ENCODE results near the gene CPED1.

Gene CPED1

GRCh38 chr7:121083790-121084251 is 95.3 kb downstream of the CPED1 start:
- TF ChIP-seq, protein P1, sequence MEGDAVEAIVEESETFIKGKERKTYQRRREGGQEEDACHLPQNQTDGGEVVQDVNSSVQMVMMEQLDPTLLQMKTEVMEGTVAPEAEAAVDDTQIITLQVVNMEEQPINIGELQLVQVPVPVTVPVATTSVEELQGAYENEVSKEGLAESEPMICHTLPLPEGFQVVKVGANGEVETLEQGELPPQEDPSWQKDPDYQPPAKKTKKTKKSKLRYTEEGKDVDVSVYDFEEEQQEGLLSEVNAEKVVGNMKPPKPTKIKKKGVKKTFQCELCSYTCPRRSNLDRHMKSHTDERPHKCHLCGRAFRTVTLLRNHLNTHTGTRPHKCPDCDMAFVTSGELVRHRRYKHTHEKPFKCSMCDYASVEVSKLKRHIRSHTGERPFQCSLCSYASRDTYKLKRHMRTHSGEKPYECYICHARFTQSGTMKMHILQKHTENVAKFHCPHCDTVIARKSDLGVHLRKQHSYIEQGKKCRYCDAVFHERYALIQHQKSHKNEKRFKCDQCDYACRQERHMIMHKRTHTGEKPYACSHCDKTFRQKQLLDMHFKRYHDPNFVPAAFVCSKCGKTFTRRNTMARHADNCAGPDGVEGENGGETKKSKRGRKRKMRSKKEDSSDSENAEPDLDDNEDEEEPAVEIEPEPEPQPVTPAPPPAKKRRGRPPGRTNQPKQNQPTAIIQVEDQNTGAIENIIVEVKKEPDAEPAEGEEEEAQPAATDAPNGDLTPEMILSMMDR (IDR thresholded peaks at IDR 0.05; ENCODE audit: insufficient read depth, low read length, missing control alignments): no peak
- POLR2A ChIA-PET: interaction anchor here (0.7 to 4.4 kb wide), 4 partner anchors 12 to 313 kb away, joined by 3 to 41 read pairs (median 6); partner anchors contain the start of genes CPED1, FAM3C and ING3
- CTCF ChIA-PET: interaction anchor here (0.6 to 10.6 kb wide), 13 partner anchors 8 to 292 kb away, joined by 3 to 219 read pairs (median 4); partner anchors contain the start of gene CPED1
- no peak overlapping the region for H3K4me3 ChIP-seq (ENCODE audit: low read depth, low read length)
- no peak for DNase-seq (ENCODE audit: low read depth, low spot score)

- ChIA-PET POLR2A (interaction anchor here (1.4 to 4.4 kb wide), 3 partner anchors 11 to 133 kb away, joined by 3 to 41 read pairs (median 8); partner anchors contain the start of genes CPED1 and ING3), CTCF (interaction anchor here (0.6 to 10.6 kb wide), 7 partner anchors 7 to 292 kb away, joined by 3 to 219 read pairs (median 3); partner anchors contain the start of gene CPED1)
- DNase-seq (ENCODE audit: low read depth, low spot score): no peak
- no peak overlapping the region for H3K4me3 ChIP-seq (ENCODE audit: low read depth, low read length)
- TF ChIP-seq, protein P1 (IDR thresholded peaks at IDR 0.05; ENCODE audit: insufficient read depth, low read length, missing control alignments): no peak
Observed at GRCh38 chr7:121084256-121084655, 95.7 kb downstream of the CPED1 start.

GRCh38 chr7:121084748-121085336 is 96.3 kb downstream of the CPED1 start:
- peak overlapping the region; percentile 20 for H3K4me3 ChIP-seq (ENCODE audit: low read depth, low read length)
- CTCF ChIA-PET: interaction anchor here (0.6 to 10.6 kb wide), 5 partner anchors 22 to 293 kb away, joined by 3 to 219 read pairs (median 3); partner anchors contain the start of gene CPED1
- peak; percentile 87 for DNase-seq (ENCODE audit: low read depth, low spot score)
- TF ChIP-seq, protein P1 (IDR thresholded peaks at IDR 0.05; ENCODE audit: insufficient read depth, low read length, missing control alignments): no peak
- POLR2A ChIA-PET: interaction anchor here (1.4 to 4.4 kb wide), 3 partner anchors 11 to 134 kb away, joined by 3 to 41 read pairs (median 8); partner anchors contain the start of genes CPED1 and ING3

GRCh38 chr7:121085922-121086321 is 97.4 kb downstream of the CPED1 start:
- TF ChIP-seq, protein P1 (IDR thresholded peaks at IDR 0.05; ENCODE audit: insufficient read depth, low read length, missing control alignments): no peak
- CTCF ChIA-PET: interaction anchor here (10.6 kb wide), 1 partner anchor 97 kb away, joined by 219 read pairs; the partner anchor contains the start of gene CPED1
- H3K4me3 ChIP-seq (ENCODE audit: low read depth, low read length): no peak overlapping the region
- POLR2A ChIA-PET: no interaction called here
- peak; percentile 28 for DNase-seq (ENCODE audit: low read depth, low spot score)

DNA sequence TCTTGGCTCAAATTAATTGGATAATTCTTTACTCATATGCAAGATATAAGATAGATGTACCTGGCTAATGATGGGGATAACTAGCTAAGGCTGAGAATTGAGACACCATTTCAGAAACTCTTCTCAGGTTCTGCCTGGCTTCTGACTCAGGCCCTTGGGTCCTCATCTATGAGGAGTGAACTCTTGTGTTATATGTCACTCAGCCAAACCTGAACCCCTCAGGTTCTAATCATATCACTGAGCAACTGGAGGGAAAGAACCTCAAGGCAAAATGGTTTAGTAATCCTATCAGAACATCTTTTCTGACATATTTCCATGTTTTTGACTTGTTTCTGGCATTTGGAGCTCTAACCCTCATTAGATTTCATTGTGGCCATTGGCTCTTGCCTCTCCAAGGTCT is 100.4 kb downstream of the CPED1 start:
- DNase-seq (ENCODE audit: low read depth, low spot score): no peak
- ChIA-PET POLR2A (interaction anchor here (0.9 kb wide), 1 partner anchor 442 kb away, joined by 3 read pairs; no protein-coding TSS in a partner anchor), CTCF (interaction anchor here (7.7 kb wide), 1 partner anchor 101 kb away, joined by 59 read pairs; the partner anchor contains the start of gene CPED1)
- TF ChIP-seq, protein P1 (IDR thresholded peaks at IDR 0.05; ENCODE audit: insufficient read depth, low read length, missing control alignments): no peak
- H3K4me3 ChIP-seq (ENCODE audit: low read depth, low read length): no peak overlapping the region

GRCh38 chr7:121094829-121095228 is 106.3 kb downstream of the CPED1 start:
- ChIA-PET POLR2A (interaction anchor here (1.6 kb wide), 1 partner anchor 10 kb away, joined by 3 read pairs; no protein-coding TSS in a partner anchor), CTCF (interaction anchor here (2.1 to 13.2 kb wide), 3 partner anchors 13 to 107 kb away, joined by 7 to 132 read pairs (median 47); partner anchors contain the start of gene CPED1)
- DNase-seq (ENCODE audit: low read depth, low spot score): no peak
- H3K4me3 ChIP-seq (ENCODE audit: low read depth, low read length): no peak overlapping the region
- TF ChIP-seq, protein P1 (IDR thresholded peaks at IDR 0.05; ENCODE audit: insufficient read depth, low read length, missing control alignments): no peak

All from AG04449 (cell line).